ENCODE results near the gene CPEB4. TPM values are rescaled to one million over a fixed set of nuclear protein-coding genes. Genes with fewer than 3 reads are reported as not detected.

Gene CPEB4
- total and polyA plus RNA-seq, 7 donors = 30.4 to 262 (median 95.0) TPM

GRCh38 chr5:173946323-173946722 is 58.2 kb downstream of the CPEB4 start:
- intact Hi-C loops (cut with DNase I) = no loop called here
- Histone ChIP-seq H3K36me3 (ENCODE audit: insufficient read depth in 1 of 2, low read depth in 1 of 2) (peaks cover 7 to 66% of the 10 kb centered on the region in 2 donors), H3K4me1 (peaks cover 37% of the 10 kb centered on the region), H3K4me3 (no peak overlapping the region), H3K27me3 (ENCODE audit: insufficient read depth in 3 of 3, low read length in 2 of 3) (no peaks in the 10 kb centered on the region), H3K27ac (peak overlapping the region; percentile 15), H3K9me3 (no peaks in the 10 kb centered on the region)
- ATAC-seq = no peak
- 96 to 98% (median 97%) methylated on average over 2 of the region's 2 CpGs for WGBS, 3 donors
- no peak for TF ChIP-seq CTCF (IDR thresholded peaks at IDR 0.05)
- DNase-seq = no peak

- Histone ChIP-seq H3K4me3 (no peak overlapping the region), H3K27me3 (ENCODE audit: insufficient read depth in 3 of 3, low read length in 2 of 3) (no peaks in the 10 kb centered on the region), H3K4me1 (peaks cover 17% of the 10 kb centered on the region), H3K27ac (peak overlapping the region; percentile 28), H3K36me3 (ENCODE audit: insufficient read depth in 1 of 2, low read depth in 1 of 2) (peaks cover 7 to 94% of the 10 kb centered on the region in 2 donors), H3K9me3 (no peaks in the 10 kb centered on the region)
- WGBS, 3 donors = 83 to 90% (median 87%) methylated on average over 2 of the region's 2 CpGs
- intact Hi-C loops (cut with DNase I) = no loop called here
- no peak for TF ChIP-seq CTCF (IDR thresholded peaks at IDR 0.05)
- DNase-seq (no peak), ATAC-seq (no peak)
Observed at GRCh38 chr5:173950829-173951228, 62.7 kb downstream of the CPEB4 start.

DNA sequence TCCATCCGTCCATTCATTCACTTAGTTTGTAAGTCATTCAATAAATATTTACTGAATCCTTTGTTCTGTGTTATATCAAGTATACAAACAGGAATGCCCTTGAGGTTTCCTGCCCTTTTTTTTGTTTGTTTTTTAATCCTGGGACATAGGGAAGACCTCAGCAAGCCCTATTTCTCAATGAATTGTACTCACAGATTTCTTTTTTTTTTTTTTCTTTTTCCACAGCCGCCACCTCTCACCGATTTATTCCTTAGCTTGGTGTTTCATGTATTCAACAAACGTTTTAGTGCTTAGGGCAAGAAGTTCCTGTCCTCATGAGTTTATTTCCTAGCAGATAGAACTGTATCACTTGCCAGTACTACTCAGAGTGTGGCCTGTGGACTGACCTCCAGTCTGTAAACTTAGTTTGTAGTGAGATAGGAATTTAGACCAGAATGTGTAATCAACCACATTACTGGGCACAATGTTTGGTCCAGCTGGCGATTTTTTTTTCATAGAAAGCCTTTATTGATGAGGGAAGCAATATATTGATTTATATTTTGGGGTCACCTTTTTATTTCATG is 65.5 kb downstream of the CPEB4 start:
- ATAC-seq (peak in 3 of 4 donors; percentile 31 to 40 (median 38)), DNase-seq (no peak)
- Histone ChIP-seq H3K27me3 (ENCODE audit: insufficient read depth in 3 of 3, low read length in 2 of 3) (no peaks in the 10 kb centered on the region), H3K36me3 (ENCODE audit: insufficient read depth in 1 of 2, low read depth in 1 of 2) (peaks cover 7 to 93% of the 10 kb centered on the region in 2 donors), H3K9me3 (no peaks in the 10 kb centered on the region), H3K4me3 (no peak overlapping the region), H3K27ac (peak overlapping the region; percentile 91), H3K4me1 (peaks cover 19% of the 10 kb centered on the region)
- no peak for TF ChIP-seq CTCF (IDR thresholded peaks at IDR 0.05)
- intact Hi-C loops (cut with DNase I) = no loop called here
- whole genome bisulfite sequencing, 3 donors = 72 to 80% (median 76%) methylated on average over 5 of the region's 5 CpGs

DNA sequence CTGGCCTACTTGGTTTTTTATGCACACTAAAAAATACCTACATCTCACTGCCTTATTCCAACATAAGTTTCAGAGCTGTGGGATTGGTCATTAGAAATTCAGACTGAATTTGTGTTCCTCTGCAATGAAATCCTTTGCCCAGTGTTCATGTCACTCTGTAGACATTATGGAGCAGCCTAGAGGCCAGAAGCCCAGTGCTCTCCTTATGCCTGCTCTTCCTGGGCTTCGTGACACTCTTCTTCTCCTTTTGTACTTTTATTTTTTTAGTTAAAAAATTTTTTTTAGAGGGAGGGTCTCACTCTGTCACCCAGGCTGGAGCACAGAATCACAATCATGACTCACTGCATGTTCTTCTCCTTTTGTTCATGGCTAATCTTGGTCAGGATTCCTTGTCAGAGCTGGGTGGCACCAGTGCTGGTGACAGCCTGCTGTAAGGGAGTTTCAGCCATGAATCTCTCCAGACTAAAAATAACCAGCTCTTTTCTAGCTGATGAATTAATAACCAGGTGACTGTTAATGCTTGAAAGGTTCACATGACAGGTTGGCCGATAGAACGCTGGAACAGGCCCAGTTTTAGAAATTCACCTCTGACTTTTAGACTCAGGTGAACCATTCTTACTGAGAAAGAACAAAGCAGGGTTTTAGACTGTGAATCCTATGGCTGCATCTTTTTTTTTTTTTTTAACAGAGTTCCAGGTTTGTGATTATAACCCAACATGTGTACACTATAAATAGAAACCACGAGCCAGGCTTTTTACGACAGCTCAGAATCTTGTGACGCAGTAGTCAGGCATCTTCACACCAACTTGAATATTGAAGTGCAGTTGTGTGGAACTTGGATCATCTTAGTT is 66.7 kb downstream of the CPEB4 start:
- H3K27me3 ChIP-seq (ENCODE audit: insufficient read depth in 3 of 3, low read length in 2 of 3) = no peaks in the 10 kb centered on the region
- ATAC-seq = peak; percentile 91 to 93 (median 92)
- peak overlapping the region; percentile 91 for H3K27ac ChIP-seq
- H3K36me3 ChIP-seq (ENCODE audit: insufficient read depth in 1 of 2, low read depth in 1 of 2) = peaks cover 7 to 89% of the 10 kb centered on the region in 2 donors
- WGBS, 3 donors = 34 to 47% (median 35%) methylated on average over 6 of the region's 6 CpGs
- no peak for DNase-seq
- TF ChIP-seq CTCF (IDR thresholded peaks at IDR 0.05) = no peak
- peaks cover 24% of the 10 kb centered on the region for H3K4me1 ChIP-seq
- no peaks in the 10 kb centered on the region for H3K9me3 ChIP-seq
- intact Hi-C loops (cut with DNase I) = no loop called here
- H3K4me3 ChIP-seq = no peak overlapping the region

All from psoas muscle (tissue), 8 donors.